ENCODE results near the gene ASPSCR1. TPM values are rescaled to one million over a fixed set of nuclear protein-coding genes. Genes with fewer than 3 reads are reported as not detected.

ASPSCR1 gene
- total and polyA plus RNA-seq, 2 of the 13 experiments (the other 11 are each of a cell fraction or from before 2014, with no cell fraction given): 274 to 314 TPM

GRCh38 chr17:82021107-82021899, 43.9 kb downstream of the ASPSCR1 start:
- no TSS peak for BruUV-seq (replicated peaks)
- Histone ChIP-seq H3K4me3 (replicated peaks in 1 of 3; ENCODE audit: insufficient read depth in 1 of 3, low read depth in 2 of 3, low read length in 3 of 3) (peak overlapping the region; percentile 79 to 90 (median 88)), H3K27ac (ENCODE audit: extremely low read length, insufficient read depth, low read length) (peak overlapping the region; percentile 78), H3K4me2 (ENCODE audit: low read depth, low read length) (peak overlapping the region; percentile 95), H3K36me3 (replicated peaks in 1 of 2; ENCODE audit: control insufficient read depth in 1 of 2, insufficient read depth in 2 of 2, low read length in 2 of 2) (peaks cover 4 to 8% of the 10 kb centered on the region in 2 experiments; a peak in 3 of 5 replicates), H3K9me3 (ENCODE audit: low read length) (no peaks in the 10 kb centered on the region), H4K20me1 (ENCODE audit: insufficient read depth, low read length) (no peaks in the 10 kb centered on the region; the same call in 1 of the 2 replicates), H2AFZ (ENCODE audit: low read length) (no peak overlapping the region), H3K4me1 (ENCODE audit: insufficient read depth, low read length) (peaks cover 82% of the 10 kb centered on the region), H3K79me2 (ENCODE audit: insufficient read depth, low read length) (peaks cover 41% of the 10 kb centered on the region), H3K9ac (ENCODE audit: insufficient read depth, low read depth, low read length) (peak overlapping the region; percentile 95), H3K27me3 (ENCODE audit: control insufficient read depth in 1 of 2, insufficient read depth in 2 of 2, low read length in 2 of 2) (no peaks in the 10 kb centered on the region; a peak in 1 of 5 replicates)
- ATAC-seq: peak; percentile 41
- FAIRE-seq: peak; percentile 93
- in situ Hi-C loops (cut with HindIII; ENCODE audit: extremely low pct_ligation_motif_present, low pct_unique_long_range_greater_than_20kb) (loop anchor here (5.0 kb wide), 1 partner anchor 64 kb away; no protein-coding TSS in a partner anchor), intact Hi-C loops (cut with micrococcal nuclease; ENCODE audit: unreplicated experiment) (loop anchor here (1.0 to 5.0 kb wide), 5 partner anchors 21 to 154 kb away; no protein-coding TSS in a partner anchor)
- 3% methylated on average over 13 of the region's 25 CpGs for WGBS (ENCODE audit: low lambda C conversion rate)
- peak; percentile 86 for DNase-seq (ENCODE audit: low spot score)
- CTCF ChIA-PET (ENCODE audit: low intra/inter-chr PET ratio, low total read pairs): interaction anchor here (0.9 to 6.8 kb wide), 11 partner anchors 21 to 151 kb away, joined by 3 to 181 read pairs (median 5); partner anchors contain the start of genes ALYREF, ANAPC11 and NOTUM
- POLR2A ChIA-PET: interaction anchor here (1.2 to 14.1 kb wide), 22 partner anchors 14 to 294 kb away, joined by 3 to 470 read pairs (median 9); partner anchors contain the start of genes ASPSCR1, DCXR, FASN and MAFG
- TF ChIP-seq YY1 (IDR thresholded peaks at IDR 0.05; ENCODE audit: insufficient read depth, insufficient replicate concordance, low read depth, low read length) (no peak), ZNF724P (CRISPR knock-in tag; IDR thresholded peaks at IDR 0.05; ENCODE audit: borderline replicate concordance) (peak; percentile 91; the same call in 1 of the 2 replicates), FOXO1 (CRISPR knock-in tag; IDR thresholded peaks at IDR 0.05) (peak; percentile 65; the same call in 1 of the 2 replicates), HNF1A (IDR thresholded peaks at IDR 0.05; ENCODE audit: low read depth) (no peak), HNF1A (CRISPR knock-in tag; IDR thresholded peaks at IDR 0.05; ENCODE audit: borderline replicate concordance) (peak; percentile 46), CEBPZ (IDR thresholded peaks at IDR 0.05; ENCODE audit: low read length) (no peak), ZNF770 (CRISPR knock-in tag; IDR thresholded peaks at IDR 0.05) (peak; percentile 57; the same call in 1 of the 2 replicates), ZHX1 (CRISPR knock-in tag; IDR thresholded peaks at IDR 0.05; ENCODE audit: low read depth) (0 out of 2 replicates have a peak, but pooled peaks have one; percentile 32)
